Measurements from ENCODE around the gene DVL2. TPM values are rescaled to one million over a fixed set of nuclear protein-coding genes. Genes with fewer than 3 reads are reported as not detected.
"Not testable (repeated sequence)": the region's sequence is repeated elsewhere in the genome, so short reads cannot be mapped to it uniquely, and the experiment has no call there.

DVL2 gene
- polyA plus RNA-seq, 1 donor: 52.5 TPM

DNA sequence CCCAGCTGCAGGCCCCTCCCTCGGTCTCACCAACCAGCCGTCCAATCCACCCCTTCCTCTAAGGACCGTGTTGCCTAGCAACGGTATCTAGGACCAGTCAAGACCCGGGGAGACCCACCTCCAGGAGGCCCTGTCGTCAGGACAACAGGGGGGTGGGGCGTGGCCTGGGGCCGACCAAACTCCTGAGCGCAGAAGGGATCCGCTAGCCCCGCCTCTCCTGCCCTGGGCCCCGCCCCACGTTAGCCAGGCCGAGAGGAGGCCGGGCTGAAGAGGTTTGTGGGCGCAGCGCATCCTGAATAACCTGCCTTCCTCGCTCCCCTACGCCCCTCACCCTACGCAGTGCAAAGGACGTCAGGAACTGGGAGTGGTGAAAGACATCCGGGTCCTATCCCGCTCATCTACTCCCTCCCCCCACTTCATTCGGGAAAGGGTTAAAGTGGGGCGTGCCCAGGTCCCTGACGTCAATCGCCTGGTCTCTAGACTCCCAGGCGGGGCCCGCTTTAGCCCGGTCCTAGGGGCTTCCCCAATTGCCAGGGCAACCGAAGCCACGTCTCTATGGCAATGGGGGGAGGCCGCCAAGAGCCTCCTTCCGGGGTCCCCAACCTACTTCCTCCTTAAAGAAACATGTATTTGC, 29.4 kb downstream of the DVL2 start:
- DNase-seq: peak; percentile 88

DNA sequence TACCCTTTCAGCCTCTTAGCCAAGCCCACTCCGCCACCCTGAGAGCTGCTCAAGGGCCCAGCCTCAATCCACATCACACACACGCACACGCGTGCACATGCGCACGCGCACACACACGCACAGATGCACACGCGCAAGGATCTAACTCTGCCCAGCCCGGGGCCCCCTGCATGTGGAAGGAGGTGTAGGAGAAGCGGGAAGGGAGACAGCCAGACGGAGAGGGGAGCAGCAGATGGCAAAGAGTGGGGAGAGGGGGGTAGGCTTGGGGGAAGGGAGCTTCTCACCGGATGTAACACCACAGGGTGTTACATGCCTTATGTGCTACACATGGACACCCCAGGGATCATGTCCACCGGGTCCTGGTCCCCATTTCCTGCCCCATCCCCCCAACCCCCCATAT, 30.0 kb downstream of the DVL2 start:
- DNase-seq: no peak

DNA sequence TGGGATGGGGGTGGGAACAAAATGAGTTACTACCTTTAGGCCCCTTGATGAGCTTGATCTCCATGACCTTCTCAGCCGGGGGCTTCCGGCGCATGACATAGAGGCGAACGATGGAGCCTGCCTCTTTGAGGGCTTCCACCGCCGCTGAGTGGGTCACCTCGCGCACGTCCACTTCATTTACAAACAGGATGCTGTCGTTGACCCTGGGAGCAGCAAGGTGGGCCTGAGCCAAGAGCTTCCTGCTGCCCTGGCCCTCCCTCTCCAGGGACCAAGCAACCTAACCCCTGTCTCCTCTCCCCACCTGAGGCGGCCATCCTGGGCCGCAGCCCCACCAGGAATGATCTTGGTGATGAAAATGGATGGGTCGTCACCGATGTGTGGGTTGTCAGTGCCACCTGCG, 30.9 kb downstream of the DVL2 start:
- no peak for DNase-seq

DNA sequence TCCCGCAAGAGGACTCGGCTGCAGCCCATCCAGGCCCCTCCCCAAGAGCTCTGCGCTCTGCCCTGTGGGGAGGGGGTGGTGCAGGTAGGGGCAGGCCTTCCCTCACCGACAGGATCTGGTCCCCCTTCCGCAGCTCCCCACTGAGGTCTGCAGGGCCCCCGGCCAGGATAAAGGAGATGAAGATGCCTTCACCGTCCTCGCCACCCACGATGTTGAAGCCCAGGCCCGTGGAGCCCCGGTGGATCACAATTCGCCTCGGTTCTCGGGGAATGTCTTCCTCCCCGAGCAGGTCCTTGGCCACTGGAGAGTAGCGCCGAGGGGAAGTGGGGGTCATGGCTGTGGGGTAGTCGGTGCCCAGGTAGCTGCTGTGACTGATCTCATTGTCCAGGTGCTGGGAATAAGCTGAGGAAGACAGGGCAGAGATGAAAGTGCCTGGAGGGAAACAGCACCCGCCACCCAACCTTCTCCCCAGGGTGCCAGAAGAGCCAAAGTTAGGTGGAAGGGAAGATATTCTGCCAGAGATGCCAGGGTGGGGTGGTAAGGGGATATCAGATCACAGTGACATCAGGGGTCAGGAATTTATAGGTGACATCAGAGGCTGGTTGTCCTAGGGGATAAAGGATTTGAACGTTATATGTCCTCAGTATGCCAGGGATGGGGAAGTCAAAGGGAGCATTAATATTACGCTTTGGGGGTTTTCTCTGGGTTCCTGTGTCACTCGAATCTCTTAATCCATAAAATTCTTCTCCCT, 37.5 kb downstream of the DVL2 start:
- DNase-seq: no peak

DNA sequence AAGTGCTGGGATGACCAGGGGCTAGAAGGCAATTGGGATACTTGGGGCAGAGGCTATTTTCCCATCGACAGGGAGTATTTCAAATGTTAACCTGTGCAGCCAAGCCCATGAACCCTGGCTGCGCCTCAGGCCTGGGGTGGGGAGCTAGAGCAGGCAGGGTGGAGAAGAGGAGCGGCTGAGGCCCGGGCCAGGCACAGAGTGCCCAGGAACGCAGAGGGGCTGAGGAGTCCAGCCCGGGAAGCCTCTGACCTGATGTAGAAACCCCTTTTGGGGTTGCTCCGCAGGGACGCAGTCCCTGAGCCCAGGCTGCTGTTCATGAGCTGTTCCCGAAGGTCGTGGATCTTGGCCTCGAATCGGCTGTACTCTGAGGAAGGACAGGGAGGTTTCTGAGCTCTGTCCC, 38.3 kb downstream of the DVL2 start:
- DNase-seq: no peak

DNA sequence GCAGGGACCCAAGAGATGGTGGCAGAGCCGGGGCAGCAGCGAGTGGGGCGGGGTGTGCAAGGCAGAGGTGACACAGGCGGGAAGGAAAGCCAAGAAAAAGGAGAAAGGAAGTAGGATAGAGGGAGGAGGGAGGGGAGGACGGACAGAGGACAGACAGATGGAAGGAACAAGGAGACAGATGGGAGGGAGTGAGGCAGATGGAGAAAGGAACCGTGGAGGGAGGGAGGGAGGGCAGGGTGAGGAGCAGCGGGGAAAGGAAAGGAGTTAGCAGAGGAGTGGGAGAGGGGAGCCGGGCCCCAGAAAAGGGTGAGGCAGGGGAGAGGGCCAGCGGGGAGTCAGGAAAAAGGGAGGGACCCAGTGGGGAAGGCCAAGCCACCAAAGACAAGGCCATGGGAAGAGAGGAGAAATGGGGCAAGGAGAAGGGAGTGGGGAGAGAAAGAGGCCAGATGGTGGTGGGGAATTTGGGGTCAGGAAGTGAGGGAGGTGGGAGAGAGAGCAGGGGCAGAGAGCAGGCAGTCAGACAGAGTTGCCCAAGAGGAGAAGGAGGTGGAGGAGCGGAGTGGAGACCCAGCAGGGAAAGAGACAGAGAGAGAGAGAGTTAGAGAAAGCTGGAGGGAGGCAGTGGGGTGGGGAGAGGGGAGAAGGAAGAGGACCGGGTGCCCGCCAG, 41.9 kb downstream of the DVL2 start:
- no peak for DNase-seq

DNA sequence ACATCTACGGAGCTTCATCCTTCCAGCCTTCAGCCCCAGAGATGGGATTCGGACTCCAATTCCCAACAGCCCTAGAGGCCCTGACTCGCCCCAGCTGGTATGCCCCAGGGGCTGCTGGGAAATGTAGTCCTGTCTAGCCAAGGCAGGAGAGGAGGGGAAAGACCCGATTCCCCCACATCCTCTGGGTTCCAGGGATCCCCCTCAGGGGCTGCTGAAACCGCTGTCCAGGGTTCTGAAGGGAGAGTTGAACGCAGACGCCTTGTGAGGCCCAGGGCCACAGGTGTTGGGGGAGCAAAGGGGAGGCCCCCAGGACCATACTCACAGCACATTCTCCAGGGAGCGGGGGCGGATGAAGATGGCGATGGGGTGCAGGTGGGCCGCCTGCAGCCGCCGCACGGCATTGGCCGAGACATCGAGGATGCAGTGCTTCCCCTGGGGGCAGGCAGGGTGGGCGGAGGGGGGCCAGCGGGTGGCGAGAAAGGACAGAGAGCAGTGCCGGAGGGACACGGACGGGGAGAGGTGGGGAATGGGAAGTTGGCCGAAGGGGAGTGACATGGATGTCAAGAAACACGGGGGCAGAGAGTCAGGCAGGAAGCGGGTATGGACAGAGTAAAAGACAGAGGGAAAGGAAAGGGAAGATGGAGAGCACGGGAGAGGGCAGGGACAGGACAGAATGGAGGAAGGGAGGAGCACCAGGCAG, 42.6 kb downstream of the DVL2 start:
- no peak for DNase-seq

DNA sequence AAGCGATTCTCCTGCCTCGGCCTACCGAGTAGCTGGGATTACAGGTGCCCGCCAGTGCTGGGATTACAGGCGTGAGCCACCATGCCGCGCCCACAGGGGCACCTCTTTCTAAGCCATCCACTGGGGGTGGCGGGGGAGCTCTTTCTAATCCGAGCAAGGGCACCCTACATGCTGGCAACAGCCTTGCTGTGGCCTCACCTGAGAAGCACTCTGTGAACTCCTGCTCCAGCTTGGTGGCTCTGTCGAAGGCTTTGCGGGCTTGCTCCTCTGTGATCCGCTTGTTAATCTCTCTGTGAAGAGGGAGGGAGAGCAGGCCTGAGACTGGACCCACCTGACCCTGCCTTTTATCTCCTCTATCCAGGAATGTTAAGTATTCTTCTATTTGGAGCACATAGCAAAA, 43.2 kb downstream of the DVL2 start:
- DNase-seq: no peak

DNA sequence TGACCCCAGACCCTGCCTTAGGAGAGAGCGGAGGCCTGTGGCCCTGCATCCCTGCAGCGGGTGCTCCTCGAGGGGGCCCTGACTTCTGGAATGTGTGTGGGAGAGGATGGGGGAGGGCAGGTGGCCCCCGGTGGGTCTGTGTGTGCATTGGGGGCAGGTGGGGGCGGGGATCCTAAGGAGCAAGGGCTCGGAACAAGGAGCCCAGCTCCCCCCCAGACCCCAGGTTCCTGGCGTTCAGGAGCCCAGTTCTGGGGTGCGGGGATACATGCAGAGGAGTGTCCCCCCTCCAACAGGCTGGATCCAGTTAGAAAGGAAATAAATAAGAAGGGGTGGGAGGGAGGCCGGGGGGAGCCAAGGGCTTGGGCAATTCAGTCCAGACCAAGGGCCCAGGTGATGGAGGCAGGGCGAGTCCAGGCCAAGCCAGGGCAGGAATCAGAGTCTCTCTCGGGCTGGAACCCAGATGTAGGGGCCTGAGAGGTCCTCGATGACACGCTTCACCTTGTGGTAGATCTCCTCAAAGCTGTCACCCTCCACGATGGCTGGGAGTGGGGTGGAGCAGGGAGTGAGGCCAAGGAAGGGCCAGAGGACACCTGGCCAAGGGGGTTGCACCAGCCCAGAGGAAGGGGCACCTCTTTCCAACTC, 43.9 kb downstream of the DVL2 start:
- no peak for DNase-seq

DNA sequence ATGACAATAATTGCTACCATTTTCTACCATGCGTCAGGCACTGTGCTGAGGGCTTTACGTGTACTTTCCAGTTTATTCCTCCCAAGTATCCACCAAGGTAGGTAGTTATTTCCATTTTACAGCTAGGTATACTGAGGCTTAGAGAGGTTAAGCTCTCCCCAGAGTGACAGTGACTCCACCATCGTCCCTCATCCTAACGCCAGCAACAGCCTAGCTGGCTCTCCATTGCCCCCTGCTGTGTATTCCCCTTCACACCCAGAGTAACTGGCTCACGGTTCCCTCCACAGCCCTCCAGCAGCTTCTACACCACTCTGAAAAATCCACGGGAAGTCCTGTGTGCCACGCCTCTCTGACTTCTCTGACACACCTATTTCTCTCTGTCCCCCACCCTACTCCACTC, 48.1 kb downstream of the DVL2 start:
- DNase-seq: no peak

DNA sequence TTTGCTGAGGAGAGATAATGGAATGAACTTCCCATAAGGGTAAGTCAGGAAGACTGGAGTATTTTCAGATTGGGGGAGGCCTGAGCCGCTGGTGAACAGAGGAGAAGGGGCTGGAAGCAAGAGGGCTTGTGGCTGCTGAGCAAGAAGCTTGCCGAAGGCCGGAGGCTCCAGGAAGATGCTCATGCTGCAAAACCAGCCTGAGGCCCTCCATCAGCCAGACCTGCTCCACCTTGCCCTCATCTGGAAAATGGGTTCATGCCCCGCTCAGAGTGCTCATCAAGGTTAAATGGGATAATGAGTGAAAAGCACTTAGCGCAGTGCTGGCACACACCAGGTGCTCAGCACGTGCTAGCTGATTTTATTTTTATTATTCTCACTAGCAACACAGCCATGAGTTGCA, 49.7 kb downstream of the DVL2 start:
- DNase-seq: no peak

DNA sequence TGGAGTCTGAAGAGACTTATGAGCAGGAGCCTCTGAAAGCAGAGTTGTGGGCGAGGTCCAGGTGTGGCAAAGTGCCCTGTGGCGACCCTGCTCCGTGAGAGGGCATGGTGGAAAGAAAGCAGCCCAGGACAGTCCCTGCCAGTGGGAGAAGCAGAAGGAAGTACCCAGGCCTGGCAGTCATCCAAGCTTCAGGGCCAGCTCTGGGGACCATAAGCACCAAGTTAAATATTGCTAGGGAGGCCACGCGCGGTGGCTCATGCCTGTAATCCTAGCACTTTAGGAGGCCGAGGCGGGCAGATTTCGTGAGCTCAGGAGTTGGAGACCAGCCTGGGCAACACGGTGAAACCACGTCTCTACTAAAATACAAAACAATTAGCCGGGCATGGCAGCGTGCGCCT, 50.2 kb downstream of the DVL2 start:
- peak; percentile 67 for DNase-seq

DNA sequence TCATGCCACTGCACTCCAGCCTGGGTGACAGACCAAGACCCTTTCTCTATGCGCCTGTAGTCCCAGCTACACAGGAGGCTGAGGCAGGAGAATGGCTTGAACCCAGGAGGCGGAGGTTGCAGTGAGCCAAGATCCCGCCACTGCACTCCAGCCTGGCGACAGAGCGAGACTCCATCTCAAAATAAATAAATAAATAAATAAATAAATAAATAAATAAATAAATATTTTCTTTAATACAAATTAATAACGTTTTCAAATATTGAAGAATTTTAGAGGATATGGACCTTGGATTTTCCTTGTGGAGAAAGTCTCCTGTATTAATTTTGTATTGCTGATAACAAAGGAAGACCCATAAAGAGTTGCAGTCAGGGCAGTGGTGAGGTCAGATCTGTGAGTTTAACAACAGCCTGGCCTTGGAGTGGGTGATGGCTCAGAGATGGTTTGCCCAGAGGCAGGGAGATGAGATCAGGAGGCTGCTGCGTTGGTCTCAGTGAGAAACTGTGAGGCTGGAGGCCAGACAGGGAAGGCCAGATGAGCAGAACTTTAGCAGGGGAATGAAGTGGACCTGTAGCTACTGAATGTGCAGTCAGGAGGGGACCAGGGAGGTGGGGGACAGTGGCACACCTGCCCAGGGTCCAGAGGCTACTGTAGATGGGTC, 50.8 kb downstream of the DVL2 start:
- DNase-seq: no peak

DNA sequence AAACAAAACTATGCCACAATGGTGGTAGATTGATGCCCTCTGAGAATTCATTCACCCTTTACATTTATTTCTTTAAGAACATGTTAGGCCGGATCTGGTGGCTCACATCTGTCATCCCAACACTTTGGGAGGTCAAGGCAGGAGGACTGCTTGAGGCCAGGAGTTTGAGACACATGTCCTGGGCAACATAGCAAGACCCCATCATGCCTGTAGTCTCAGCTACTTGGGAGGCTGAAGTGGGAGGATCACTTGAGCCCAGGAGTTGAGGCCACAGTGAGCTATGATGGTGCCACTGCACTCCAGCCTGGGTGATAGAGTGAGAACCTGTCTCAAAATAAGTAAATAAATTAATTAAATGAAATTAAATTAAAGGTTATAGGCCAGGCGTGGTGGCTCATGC, 52.2 kb downstream of the DVL2 start:
- DNase-seq: not testable (repeated sequence)

DNA sequence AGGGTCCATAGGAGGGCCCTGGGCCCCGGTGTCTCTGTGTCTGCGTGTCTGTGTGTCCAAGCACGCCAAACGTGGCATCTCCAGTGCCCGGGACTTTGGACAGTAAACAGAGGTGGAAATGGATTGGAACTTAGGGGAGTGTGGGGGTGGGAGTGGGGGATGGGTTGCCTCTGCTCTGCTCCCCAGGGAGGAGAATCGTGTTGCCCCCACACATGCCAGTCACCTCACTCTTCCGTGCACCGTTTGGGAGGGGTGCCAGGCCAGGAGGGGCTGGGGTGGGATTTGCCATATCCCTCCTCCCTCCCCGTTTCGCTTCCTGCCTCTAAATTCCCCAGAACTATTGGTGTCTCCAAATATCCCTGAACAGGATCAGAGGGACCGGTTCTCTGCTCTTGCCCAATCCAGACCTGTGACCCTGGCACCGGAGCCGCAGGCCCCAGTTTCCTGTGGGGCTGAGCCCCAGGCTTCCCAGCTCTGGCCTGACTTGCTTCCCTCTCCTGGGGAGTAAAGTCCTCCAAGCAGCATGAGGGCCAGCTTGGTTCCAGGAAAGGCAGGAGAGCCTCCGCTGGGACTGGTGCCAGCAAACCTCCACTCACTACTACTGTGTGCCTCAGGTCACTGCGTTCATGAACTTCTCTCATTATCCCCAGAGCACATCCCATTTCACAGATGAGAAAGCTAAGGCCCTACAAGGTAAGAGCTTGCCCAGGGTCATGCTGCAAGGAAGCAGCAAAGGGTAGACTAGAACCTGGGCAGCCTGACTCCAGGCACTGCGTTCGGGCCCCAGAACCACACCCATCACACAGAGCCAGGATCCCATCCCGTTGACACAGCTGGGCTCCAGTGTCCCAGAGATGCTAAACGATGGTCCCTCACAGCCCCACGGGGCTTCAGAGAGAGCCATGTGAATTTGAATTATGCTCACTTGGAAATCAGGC, 54.7 kb downstream of the DVL2 start, which contains the start of gene ASGR1:
ASGR1 (minus strand) TSS at position 54 of the 938 bp plus-strand sequence. CDS start 807 bp downstream, outside the sequence.
- DNase-seq: no peak

DNA sequence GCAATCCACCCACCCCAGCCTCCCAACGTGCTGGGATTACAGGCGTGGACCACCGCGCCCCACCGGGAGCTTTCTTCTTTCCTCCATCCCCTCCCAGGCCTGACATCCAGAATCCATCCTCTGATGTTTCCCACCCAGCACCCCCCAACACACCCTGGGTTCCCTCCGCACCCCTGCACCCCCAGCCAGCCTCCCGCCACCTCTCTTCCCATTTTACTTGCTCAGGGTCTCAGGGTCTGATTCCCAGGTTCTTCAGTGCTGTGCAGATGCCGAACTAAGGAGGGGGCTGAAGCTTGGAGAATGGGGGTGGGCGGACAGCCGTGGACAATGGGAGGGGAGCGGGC, 55.4 kb downstream of the DVL2 start:
- no peak for DNase-seq

DNA sequence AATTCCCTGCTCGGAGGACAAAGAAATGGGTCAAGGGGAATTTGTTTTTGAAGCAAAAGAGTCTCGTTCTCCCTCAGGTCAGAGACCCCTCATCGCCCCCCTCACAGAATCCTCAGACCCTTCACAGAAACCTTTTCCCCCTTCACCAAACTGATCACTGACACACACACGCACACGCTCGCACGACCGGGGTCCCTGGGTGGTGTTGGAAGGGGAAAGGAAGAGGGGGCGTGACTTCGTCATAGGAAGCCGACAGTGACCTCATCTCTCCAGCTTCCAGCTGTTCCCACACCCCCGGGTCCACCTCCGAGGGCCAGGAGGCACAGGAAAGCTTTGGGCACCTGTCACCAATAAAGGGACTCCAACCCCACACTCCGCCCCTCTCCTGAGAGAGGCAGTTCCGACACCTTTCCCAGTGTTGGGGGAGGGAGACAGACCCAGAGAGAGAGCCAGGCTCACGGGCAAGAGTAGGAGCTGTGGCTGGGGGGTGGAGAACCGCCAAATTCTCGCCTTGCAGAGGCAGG, 56.3 kb downstream of the DVL2 start:
- peak; percentile 59 for DNase-seq

DNA sequence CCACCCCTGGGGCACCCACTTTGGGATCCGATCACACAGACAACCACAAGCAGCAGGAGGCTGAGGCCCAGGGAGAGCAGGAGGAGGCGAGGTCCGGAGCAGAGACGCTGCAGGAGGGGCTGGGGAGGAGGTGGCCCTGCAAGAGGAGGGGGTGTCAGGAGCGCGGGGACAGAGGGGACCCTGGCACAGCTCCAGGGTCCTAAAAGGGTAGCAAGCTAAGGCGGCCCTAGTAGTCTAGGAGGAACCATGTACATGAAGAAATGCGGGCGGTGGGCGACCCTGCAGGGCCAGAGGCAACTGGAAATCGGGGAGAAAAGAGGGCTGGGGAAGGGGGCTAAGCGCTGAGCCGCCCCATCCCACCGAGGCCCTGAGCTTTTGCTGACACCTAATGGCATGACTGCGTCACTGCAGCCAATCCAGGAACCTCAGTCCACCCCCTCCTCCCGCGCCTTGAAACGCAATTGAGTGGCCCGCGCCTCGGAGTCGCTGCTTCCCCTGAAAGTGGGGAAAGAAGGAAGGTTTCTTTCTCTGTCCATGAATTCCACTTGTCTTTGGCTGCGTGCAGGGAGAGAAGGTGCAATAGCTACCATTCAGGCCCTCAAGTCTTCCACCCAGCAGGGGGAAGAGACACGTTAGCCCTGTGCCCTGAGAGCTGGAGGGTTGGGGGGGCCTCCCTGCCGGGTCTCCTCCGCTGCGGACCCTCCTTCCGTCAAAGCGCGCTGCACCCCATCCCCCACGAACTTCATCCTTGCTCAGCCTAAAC, 56.9 kb downstream of the DVL2 start:
- peak; percentile 91 for DNase-seq

DNA sequence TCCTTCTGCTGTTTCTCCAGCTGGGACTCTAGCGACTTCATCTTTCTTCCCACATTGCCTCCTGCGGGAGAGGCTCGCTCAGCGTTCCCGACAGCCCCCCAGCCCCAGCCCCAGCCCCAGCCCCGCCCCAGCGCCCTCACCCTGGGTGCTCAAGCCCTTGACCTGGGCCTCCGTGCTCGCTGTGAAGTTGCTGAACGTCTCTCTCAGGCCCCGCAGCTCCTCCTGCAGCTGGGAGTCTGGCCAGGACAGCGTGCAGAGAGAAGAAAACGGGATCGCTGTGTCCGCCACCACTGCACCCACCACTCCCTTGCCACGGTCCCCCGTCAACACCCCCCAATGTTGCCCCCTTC, 57.5 kb downstream of the DVL2 start:
- DNase-seq: no peak

Measured in left kidney (tissue), 2 donors.